SKM-1 treated with dmso at 0.1 percent for 144 hours (cell line): ENCODE data around the gene PARP12.

Experiments used
- DNase-seq: peaks from one replicate; lab custom pipeline; 2025; ENCODE audit not compliant: unreplicated experiment; lab: John Stamatoyannopoulos, UW

PARP12 gene

DNA sequence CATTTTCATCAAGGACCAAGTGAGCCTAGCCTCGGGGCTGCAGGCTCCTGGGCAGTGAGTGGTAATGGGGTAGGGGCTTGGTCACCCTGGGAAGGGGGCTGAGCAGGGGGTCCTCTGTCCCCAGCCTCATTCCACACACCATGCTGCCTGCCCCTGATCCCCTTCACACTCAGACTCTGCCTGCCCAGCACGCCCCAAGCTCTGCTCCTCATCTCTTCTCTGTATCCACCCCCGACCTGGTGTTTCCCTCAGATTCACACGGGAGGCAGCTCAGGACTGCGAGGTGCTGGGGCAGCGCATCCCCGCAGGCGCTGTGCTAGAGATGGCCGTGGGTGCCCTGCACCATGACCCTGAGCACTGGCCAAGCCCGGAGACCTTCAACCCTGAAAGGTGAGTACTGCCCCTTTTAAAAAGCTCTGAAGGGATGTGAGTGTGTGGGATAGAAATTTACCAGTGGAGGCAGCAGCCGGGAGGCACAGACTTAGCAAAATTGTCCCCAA lies 47.2 kb downstream of the PARP12 start:
- DNase-seq = no peak

DNA sequence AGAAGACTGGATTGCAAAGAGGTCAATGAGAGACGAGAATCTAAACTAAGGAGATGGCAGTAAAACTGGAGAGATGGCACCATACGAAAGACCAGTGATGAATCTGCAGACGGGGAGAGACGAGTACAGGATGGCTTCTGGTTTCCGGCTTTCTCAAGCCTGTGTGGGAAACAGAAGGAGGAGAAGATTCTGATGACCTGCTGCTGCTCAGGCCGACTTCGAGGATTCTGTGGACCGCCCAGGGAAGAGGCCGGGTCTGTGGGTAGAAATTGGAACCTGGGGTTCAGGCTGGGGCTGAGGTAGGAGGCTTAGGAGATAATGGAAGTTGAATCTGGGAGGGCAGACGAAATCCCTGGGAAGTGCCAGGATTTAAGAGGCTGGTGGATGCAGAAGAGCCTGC lies 48.6 kb downstream of the PARP12 start:
- DNase-seq = no peak

- no peak for DNase-seq
Measured at GRCh38 chr7:140013676-140014075, 49.1 kb downstream of the PARP12 start.

- no peak for DNase-seq
Measured at GRCh38 chr7:140010194-140010895, 52.4 kb downstream of the PARP12 start.

GRCh38 chr7:140009735-140010134 lies 53.0 kb downstream of the PARP12 start:
- DNase-seq = no peak

DNA sequence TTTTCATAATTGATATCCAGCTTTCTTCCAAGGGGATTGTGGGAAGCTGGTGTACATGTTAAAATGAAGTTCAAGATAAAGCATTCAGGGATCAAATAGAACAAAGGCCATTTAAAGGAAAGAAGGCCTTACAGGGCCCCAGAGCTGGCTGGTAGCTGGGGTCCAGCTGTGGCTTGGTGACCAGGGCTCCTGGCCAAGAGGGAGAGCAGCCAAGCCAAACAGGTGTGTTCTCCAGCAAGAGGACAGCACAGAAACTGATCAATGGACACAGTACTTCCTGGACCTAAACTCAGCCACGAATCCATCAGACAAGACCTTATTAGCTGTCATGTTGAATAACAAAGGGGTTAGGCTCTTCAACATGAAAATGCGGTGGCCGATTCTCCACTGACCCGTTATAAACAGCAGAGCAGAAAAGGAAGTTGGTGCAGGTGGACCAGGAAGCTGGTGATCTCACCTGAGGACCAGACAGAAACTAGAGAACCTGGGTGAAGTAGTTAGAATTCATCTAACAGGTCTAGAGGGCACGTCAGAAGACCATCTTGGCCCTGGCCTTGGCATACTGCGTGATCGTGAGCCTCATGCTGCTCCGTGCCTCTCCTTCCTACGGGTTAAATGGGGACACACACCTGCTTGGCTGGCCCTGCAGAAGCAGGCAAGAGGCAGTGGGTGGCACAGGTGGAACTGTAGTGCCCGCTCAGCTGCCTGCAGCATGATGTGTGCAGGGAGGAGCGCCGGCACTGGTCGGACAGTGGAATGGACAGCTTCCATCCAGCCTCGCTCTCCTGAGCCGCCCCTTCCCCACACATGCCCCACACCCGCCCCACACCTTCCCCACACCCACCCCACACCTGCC lies 53.8 kb downstream of the PARP12 start:
- DNase-seq = no peak

DNA sequence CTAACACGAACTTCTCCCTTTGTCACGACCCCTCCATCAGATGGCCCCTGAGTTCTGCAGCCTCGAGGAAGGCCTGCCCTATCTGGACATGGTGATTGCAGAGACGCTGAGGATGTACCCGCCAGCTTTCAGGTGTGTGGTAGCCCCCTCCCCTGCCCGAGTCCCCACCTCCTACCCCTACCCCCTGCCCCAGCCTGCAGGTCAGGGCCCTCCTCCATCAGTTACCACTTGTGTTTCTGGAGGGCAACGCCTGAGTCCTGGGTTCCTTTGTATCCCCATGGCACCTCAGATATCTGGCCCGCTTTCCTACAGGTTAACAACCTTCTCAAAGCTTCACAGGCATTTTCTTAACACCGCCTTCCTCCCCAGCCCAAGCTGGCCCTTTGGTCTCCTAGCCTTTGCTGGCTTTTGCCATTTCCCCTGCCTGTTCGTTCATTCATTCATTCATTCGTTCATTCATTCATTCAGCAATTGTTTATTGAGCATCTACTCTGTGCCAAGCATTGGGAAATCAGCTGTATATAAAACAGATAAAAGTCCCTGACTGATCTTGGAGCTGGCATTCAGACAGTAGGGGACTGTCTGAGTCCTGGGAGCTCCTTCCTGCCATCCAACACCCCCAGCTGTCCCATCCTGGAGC lies 55.6 kb downstream of the PARP12 start:
- no peak for DNase-seq

DNA sequence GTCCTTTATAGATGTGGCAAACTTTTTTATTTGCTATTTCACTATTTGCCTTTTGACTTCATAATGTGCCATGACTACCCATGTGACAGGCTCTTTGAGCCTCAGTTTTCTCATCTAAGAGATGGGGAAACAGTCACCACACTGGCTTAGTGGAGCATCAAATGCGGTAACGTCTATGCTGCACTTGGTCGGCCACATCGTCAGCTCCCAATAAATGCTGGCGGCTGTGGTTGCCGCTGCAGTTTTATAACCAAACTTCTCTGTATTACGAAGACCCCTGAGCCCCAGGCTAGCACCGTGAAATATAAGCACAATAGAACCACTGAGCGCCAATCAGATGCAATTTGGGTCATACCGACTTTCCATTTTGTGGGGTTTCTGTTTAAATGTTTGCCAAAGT lies 56.2 kb downstream of the PARP12 start:
- no peak for DNase-seq

DNA sequence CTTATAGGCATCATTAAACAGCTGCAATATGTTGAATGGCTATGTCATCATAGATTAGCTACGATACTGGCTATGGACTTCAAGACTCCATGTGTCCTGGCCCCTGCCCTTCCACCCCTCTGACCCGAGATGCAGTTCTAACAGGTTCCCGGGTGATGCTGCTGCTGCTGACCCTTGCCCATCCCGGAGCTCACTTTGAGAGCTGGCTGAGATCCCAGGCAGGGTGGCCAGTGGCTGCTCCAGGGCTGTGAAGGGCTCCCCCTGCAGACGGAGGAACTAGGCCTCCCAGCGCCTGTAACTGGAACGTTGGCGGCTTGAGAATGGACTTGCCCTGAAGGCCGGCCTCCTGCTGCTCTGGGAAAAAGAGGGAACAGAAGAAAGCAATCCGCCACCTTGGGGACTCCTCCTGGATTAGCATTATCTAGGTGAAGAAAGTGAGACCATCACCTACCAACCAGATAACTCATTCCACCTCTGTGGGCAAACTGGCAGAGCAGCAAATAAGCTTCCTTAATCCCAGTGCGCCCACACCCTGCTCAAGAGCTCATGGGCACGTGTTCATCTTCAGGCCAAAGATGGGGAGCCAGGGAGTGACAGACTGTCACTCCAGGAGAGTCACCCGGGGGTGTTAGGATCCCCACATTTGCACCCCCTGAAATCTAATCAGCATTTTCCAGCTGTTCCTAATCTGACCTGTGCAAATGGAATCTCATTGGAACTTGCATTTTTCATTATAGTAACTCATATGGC lies 56.8 kb downstream of the PARP12 start:
- DNase-seq = no peak

GRCh38 chr7:140005341-140005740 lies 57.4 kb downstream of the PARP12 start:
- no peak for DNase-seq

- DNase-seq = no peak
Measured at GRCh38 chr7:140004672-140005071, 58.1 kb downstream of the PARP12 start.

DNA sequence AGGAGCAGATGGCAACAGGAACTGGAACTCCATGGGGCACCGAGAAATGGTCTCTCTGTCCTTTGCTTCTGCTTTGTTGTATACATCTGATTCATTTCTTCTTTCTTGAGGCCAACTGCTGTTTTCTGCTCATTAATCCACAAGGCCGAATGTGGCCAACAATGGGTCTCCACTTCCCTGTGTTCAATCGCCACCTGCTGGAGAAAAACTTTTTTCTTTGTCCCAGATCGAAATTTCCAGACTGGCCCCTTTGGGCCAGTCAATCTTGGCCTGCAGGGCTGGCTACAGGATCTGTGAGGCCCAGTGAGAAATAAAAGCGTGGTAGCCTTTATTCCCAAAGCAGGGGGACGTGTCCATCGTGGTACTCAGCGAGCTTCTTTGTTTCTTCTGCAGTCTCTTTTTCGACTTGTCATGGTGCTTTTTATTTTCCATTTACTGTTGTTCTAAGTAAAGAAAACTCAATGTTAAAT lies 58.8 kb downstream of the PARP12 start:
- peak; percentile 70 for DNase-seq

GRCh38 chr7:140000666-140001268 lies 62.0 kb downstream of the PARP12 start:
- DNase-seq = no peak

- no peak for DNase-seq
Measured at GRCh38 chr7:139999516-139999915, 63.2 kb downstream of the PARP12 start.

DNA sequence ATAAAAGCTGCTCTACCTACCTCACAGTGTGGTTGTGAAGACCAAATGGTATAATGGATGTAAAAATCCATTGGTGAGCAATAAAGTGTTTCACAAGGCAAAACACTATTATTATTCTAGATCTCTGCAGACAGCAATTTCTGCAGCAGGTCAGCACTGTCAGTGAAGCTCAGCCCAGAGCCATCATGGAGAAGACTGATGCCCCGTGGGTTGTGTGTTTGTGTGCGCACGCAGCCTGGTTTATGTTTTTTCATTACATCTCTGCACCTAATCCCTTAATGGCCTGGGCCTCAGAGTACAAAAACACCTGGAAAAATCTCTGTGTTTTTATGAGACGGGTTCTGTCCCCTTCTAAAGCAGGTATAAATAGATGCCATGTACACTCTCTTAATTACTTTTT lies 64.2 kb downstream of the PARP12 start:
- no peak for DNase-seq

- DNase-seq = no peak
Measured at GRCh38 chr7:139995017-139995915, 67.5 kb downstream of the PARP12 start.

- DNase-seq = no peak
Measured at GRCh38 chr7:139994356-139994755, 68.4 kb downstream of the PARP12 start.

GRCh38 chr7:139993592-139993991 lies 69.2 kb downstream of the PARP12 start:
- no peak for DNase-seq

GRCh38 chr7:139993169-139993568 lies 69.6 kb downstream of the PARP12 start:
- no peak for DNase-seq
